ENCODE data around the gene TGIF1.

The TGIF1 gene

GRCh38 chr18:3486512-3486911 lies 36.5 kb downstream of the TGIF1 start:
- DNase-seq, result no peak

DNA sequence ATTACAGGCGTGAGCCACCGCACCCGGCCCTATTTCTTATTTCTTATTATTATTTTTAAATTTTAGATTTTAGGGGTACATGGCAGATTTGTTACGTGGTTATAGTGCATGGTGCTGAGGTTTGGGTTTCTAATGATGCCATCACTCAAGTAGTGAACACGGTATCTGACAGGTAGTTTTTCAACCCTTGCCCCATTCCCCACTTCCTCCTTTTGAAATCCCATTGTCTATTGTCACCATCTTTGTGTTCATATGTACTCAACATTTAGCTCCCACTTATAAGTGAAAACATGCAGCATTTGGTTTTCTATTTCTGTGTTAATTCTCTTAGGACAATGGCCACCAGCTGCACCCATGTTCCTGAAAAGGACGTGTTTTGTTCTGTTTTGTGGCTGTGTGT lies 39.5 kb downstream of the TGIF1 start:
- no peak for DNase-seq

GRCh38 chr18:3491981-3492555 lies 42.1 kb downstream of the TGIF1 start:
- DNase-seq, result no peak

DNA sequence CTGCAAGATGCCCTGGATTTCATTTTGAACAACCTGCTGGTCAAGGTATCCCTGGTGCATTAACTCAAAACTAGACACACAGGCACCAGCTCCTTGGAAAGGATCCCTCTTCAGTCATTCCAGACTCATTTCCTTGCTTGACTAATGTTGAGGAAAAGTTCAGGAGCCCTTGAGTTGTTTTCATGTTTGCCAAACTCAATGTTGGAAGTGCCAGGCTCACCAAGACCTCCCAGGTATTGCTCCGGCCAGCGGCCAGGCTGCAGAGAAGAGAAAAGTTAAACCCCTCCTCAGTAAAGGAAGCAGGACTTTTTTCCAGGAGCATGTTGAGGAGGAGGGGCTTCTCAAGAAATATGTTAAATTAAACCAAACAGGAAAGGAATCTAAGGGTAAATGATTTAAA lies 42.7 kb downstream of the TGIF1 start:
- no peak for DNase-seq

DNA sequence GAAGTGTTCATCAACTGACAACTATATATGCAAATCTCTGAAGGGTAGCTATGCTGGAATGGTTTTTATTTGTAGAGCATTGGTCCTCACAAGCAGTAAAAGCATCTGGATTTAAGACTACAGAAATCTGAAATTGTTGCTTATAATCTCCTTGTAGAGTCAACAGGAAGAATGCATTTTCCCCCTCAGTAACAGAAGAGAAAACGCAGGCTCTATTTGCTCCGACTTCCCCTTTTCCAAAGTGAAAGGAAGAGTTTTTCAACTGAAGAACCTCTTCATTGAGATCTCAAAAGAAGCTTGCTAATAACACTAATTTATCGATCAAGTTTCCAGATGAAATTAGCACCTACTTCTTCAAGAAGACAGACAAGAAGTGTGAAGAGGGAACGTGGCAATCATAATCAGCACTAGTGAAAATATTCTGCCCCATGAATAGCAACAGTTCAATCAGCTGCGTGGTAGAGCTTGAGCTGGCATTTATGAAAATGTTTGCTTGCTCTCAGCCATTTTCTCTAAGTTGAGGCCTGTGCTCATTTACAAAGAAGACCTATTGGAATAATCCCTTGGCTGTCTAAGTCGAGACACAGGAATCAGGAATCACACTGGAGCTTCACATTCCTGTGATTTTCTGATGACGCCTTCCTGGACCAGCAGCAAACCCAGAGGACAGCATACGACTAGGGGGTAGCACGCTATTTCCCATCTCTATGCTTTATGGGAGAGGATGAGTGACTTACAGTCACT lies 43.7 kb downstream of the TGIF1 start:
- no peak for DNase-seq

GRCh38 chr18:3494245-3494526 lies 44.2 kb downstream of the TGIF1 start:
- no peak for DNase-seq

DNA sequence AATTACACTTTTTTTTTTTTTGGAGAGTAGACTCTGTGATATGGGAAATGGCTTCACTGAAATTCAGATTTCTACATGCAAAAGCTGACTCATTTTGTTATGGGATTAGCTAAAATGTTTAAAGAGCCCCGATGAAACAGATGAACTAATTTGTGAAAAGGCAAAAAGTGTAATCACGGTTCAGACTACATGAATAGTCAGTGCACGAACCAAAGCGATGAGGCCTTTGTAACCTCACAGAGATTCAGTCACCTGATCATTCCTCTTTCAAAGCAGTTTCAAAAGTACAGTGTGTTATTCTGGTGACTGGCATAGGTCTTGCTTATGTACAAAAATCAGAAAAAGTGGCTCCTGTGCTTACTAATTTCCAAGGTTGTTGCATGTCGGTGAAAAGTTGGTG lies 44.6 kb downstream of the TGIF1 start:
- no peak for DNase-seq

GRCh38 chr18:3495691-3496430 lies 45.9 kb downstream of the TGIF1 start:
- DNase-seq, result no peak

DNA sequence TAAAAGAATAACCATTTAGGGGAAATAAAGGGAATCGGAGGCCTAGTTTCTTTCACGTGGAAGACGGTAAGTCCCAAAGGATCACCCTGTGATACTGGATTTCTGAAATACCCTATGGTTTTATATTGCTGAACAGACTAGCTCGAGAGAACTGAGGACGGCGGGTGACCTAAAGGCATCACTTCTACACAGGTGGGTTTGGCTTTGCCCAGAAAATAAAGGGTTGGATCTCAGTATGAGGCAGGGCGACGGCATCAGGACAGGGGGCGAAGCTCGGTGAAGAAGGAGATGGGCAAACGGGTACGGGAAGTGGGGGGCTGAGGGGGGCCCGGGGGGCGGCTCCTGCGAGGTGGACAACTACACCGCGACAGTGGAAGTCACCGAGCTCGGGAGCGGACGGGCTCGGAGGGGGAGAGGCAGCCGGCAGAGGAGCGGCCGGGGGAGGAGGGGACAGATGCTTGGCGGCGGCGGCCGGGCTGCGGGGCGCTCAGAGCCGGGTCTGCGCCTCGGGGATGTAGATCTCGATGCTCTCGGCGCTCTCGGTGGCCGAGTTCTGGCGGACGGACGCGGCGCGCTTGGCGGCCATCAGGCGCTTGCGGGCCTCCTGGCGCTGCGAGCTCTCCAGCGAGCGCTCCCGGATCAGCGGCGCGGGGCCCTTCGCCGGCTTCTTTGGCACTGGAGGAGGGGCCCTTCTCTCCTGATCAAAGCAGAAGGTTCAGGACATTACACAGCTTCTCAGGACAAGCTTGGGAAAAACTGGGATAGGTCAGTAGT lies 48.9 kb downstream of the TGIF1 start:
- no peak for DNase-seq

- DNase-seq, result no peak
Measured at GRCh38 chr18:3499501-3499900, 49.5 kb downstream of the TGIF1 start.

GRCh38 chr18:3500016-3500415 lies 50.0 kb downstream of the TGIF1 start:
- no peak for DNase-seq

DNA sequence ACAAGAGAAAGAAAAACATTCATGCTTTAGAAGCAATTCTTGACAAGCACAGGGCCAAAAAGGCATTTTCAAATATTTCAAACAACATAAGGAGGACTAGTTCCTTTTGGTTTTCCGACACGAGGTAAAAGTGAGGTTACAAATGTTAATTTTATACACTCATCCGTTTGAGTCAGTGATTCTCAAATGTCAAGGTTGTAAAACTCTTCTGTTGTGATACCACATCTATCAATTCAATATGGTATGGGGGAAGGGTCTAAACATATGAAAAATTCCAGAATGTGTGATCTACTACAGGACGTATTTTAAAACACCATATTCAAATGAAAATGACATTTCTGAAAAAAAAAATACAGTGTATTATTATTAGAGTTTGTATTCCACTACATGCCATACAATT lies 52.7 kb downstream of the TGIF1 start:
- DNase-seq, result no peak

DNA sequence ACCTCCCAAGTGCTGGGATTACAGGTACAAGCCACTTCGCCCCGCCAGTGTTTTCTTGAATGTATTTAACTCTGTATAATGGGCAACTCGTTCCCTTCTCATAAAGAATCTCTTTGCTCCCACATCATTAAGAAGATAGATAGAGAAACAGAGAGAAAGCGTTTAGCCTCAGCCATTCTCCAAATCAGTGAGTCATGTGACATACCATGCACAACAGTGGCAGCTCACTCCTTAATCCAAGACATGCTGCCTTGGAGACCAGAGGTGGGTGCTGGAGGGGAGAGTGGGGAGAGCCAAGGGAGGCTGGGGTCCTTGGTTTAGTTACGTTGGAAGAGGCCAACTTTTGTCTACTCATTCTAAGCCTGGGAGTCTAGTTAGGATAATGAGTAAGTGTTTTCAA lies 54.7 kb downstream of the TGIF1 start:
- DNase-seq, result no peak

GRCh38 chr18:3508576-3509549 lies 58.9 kb downstream of the TGIF1 start:
- no peak for DNase-seq
